Naive B cell (primary cell): ENCODE data around the gene REXO4. TPM values are rescaled to one million over a fixed set of nuclear protein-coding genes. Genes with fewer than 3 reads are reported as not detected.

Experiments
- ATAC-seq, 2 donors: fragments of 150-1000 bp; cut with Tn5 transposase; 2 replicates each; pipeline ENCODE4 v1.10.0; 2021; ENCODE audit warnings: low read depth in 2 of 2, mild to moderate bottlenecking in 2 of 2, moderate library complexity in 2 of 2
- DNase-seq: peaks from one replicate; pipeline ENCODE4 v3.0.0; 2022
- H3K27ac Mint-ChIP-seq, 6 donors: one replicate each; pipeline ENCODE4 v1.8.0; 2020 to 2022; ENCODE audit warnings: mild to moderate bottlenecking in 6 of 6, mixed read lengths in 6 of 6, moderate library complexity in 5 of 6, inconsistent platforms in 2 of 6
- H3K27me3 Mint-ChIP-seq, 3 donors: one replicate each; pipeline ENCODE4 v1.8.0; 2021 to 2022; ENCODE audit warnings: mixed read lengths in 3 of 3, mild to moderate bottlenecking in 1 of 3
- H3K36me3 Mint-ChIP-seq, 2 donors: one replicate each; pipeline ENCODE4 v1.8.0; 2020 to 2022; ENCODE audit warnings: mixed read lengths in 2 of 2, inconsistent platforms in 1 of 2, mild to moderate bottlenecking in 1 of 2
- H3K4me1 Mint-ChIP-seq, 3 donors: one replicate each; pipeline ENCODE4 v1.8.0; 2020 to 2022; ENCODE audit warnings: mixed read lengths in 3 of 3, inconsistent platforms in 1 of 3, mild to moderate bottlenecking in 1 of 3, moderate library complexity in 1 of 3
- H3K4me3 Mint-ChIP-seq, 8 donors: one replicate each; pipeline ENCODE4 v1.8.0; 2020 to 2022; ENCODE audit warnings: mild to moderate bottlenecking in 8 of 8, mixed read lengths in 8 of 8, moderate library complexity in 8 of 8, inconsistent platforms in 2 of 8
- H3K9me3 Mint-ChIP-seq, 7 donors: one replicate each; pipeline ENCODE4 v1.8.0; 2020 to 2022; ENCODE audit warnings: mixed read lengths in 7 of 7, mild to moderate bottlenecking in 5 of 7, inconsistent platforms in 2 of 7, moderate library complexity in 1 of 7
- polyA plus RNA-seq, 6 donors: library from polyadenylated mRNA; unstranded; fragments of 300-500 nt; fragmentation: Illumina TruSeq; gene quantifications; one replicate each; pipeline ENCODE4 v1.2.3, GENCODE V29; 2021; ENCODE audit warnings: low read depth in 6 of 6

REXO4 gene
- polyA plus RNA-seq, 6 donors from 2014 or later: 4.3 to 27.7 (median 15.1) TPM

DNA sequence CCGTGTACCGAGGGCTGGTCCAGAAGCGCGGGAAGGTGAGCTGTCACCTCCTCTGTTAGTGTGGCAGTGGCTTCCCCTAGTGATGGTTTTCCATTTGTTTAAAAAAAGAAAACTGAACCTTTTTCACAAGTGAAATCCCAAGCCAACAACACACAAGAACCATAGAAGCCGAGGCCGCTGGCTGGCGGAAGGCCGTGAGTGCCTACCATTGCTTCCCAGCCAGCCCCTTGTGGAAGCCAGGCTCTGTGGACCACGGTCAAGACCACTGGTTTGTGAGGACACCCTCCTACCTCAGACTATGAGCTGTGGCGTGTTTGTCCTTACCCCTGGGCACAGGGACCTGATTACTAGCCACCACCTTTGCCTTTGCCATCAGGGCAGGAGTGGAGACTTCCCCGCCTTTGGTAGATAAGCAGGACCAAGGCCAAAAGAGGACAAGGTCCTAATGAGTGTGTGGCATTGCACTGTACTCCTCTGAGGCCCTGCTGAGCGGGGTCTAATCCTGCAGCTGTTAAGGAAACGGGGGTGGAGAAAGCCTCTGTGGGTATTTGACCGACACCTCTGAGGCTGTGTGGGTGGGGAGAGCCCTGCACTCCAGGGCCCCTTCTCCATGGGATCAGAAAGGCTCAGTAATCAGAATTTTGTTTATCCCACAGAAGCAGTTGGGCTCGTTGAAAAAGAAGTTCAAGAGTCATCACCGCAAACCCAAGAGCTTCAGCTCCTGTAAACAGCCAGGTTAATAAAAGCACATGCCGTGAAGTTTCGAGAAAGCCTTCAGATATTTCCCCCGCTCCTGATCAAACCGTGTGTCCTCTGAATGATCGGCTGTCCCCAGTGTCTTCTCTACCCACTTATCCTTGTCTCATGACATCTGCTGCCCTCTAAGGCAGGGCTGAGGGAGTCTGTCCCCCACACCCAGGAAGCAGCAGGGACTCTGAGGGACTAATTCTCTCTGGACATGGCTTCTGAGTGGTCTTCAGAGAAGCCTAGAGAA lies 57.1 kb downstream of the REXO4 start:
- H3K27ac Mint-ChIP-seq: peak overlapping the region in 3 of 6 donors; percentile 70 to 88 (median 79)
- ATAC-seq (no peak), DNase-seq (no peak)
- peaks cover 0 to 16% of the 10 kb centered on the region in 2 donors for H3K36me3 Mint-ChIP-seq
- no peaks in the 10 kb centered on the region for H3K9me3 Mint-ChIP-seq
- H3K27me3 Mint-ChIP-seq: no peaks in the 10 kb centered on the region
- H3K4me1 Mint-ChIP-seq: peaks cover 17 to 30% (median 23%) of the 10 kb centered on the region in 3 donors
- peak overlapping the region in 3 of 8 donors; percentile 44 to 56 (median 56) for H3K4me3 Mint-ChIP-seq

DNA sequence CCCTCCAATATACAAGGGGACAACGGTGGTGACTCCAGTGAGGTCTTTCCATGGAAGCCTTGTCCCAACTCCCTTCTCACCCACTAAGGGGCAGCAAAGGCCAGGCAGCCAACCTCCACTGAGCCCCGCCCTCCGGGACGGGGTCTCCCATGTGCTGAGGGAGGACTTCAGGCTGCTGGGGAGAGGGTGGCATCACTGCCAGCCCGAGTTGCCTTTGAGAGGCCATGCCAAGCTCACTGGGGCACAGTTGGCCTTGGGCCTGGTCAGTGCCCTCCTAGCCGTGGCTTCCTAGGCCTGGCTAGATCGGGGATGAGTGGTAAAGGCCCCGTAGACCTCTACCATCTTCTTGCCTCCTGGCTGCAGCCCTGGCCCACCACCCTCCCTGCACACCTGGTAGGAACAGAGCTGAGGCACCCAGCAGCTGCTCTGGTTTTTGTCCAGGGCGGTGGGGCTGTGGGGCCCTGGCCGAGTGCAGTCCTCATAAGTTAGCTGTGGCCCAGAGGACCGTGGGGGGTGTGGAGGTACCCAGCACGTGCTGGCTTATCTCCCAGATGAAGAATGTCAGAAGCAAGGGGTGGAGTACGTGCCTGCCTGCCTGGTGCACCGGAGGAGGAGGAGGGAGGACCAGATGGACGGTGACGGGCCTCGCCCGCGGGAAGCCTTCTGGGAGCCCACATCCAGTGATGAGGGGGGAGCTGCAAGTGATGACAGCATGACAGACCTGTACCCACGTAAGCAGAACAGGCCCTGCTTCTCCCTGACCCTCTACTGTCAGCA lies 58.2 kb downstream of the REXO4 start:
- DNase-seq (no peak), ATAC-seq (no peak)
- Mint-ChIP-seq H3K27me3 (no peaks in the 10 kb centered on the region), H3K4me1 (peaks cover 17 to 40% (median 23%) of the 10 kb centered on the region in 3 donors), H3K9me3 (no peaks in the 10 kb centered on the region), H3K4me3 (peak overlapping the region in 2 of 8 donors; percentile 86 to 95), H3K27ac (peak overlapping the region in 2 of 6 donors; percentile 57 to 79), H3K36me3 (peaks cover 0 to 16% of the 10 kb centered on the region in 2 donors)

DNA sequence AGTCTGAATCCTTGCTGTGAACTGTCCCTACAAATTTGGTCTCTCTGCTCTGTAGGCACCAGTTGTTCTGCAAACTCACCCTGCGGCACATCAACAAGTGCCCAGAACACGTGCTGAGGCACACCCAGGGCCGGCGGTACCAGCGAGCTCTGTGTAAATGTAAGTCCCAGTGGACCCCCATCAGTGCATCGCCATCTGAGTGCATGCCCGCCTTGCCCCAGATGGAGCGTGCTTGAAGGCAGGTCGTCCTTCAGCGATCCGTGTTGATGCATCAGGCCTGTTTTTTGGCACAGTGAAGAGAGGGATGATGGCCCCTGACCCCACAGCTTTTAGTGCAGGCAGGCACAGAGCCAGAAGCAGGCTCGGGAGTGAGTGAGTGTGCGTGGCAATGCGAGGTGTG lies 60.2 kb downstream of the REXO4 start:
- Mint-ChIP-seq H3K36me3 (peaks cover 0 to 16% of the 10 kb centered on the region in 2 donors), H3K4me1 (peaks cover 23 to 47% (median 30%) of the 10 kb centered on the region in 3 donors)

DNA sequence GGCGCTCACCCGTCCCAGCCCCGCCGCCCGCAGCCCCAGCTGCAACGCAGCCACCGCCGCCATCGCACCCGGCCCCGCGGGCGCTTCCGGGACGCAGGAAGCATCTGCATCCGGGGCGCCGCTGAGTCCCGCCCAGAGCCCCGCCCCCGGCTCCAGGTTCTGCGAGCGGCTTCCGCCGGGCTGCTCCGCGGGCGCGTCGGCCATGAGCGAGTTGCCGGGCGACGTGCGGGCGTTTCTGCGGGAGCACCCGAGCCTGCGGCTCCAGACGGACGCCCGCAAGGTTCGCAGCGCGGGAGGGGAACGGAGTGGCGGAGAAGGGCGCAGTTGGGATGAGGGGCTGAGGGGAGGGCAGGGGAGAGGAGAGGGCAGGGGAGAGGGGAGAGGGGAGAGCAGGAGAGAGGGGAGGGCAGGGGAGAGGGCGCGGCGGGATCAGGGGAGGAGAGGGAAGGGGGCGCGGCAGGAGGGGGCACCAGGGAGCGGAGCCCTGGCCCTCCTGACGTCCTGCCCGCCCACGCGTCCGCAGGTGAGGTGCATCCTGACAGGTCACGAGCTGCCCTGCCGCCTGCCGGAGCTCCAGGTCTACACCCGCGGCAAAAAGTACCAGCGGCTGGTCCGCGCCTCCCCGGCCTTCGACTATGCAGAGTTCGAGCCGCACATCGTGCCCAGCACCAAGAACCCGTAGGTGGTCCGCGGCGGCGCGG lies 61.3 kb downstream of the REXO4 start, which contains the start of the genes SURF1 and SURF2:
SURF1 (minus strand) TSS at position 97 of the 701 bp plus-strand sequence; CDS start at position 63, 34 bp downstream.
SURF2 (plus strand) TSS at position 160 of the 701 bp plus-strand sequence; CDS start at position 203, 43 bp downstream.
- Mint-ChIP-seq H3K4me3 (peak within 1 kb of the TSS; percentile 82 to 95 (median 88)), H3K9me3 (no peaks in the 10 kb centered on the region), H3K27ac (peak within 1 kb of the TSS in 5 of 6 donors; percentile 87 to 95 (median 88)), H3K36me3 (peaks cover 3 to 12% of the 10 kb centered on the region in 2 donors), H3K4me1 (peaks cover 23 to 48% (median 30%) of the 10 kb centered on the region in 3 donors), H3K27me3 (no peaks in the 10 kb centered on the region)
- peak; percentile 86 for DNase-seq
- peak; percentile 93 to 95 for ATAC-seq

More for the DNA sequence above, 60.2 kb downstream of the REXO4 start:
- H3K4me3 Mint-ChIP-seq: peak overlapping the region; percentile 70 to 95 (median 85)
- H3K9me3 Mint-ChIP-seq: no peaks in the 10 kb centered on the region
- no peaks in the 10 kb centered on the region for H3K27me3 Mint-ChIP-seq
- H3K27ac Mint-ChIP-seq: peak overlapping the region in 5 of 6 donors; percentile 41 to 87 (median 84)
- no peak for DNase-seq
- no peak for ATAC-seq

Other genes with a start within 250 kb of the REXO4 start
- gene OBP2B, start 208.8 kb downstream of the REXO4 start, polyA plus RNA-seq: not detected
- under 1 TPM in 2 of 6 donors, not detected in 4; 0.93 to 0.94 TPM for gene ABO, start 142.8 kb downstream of the REXO4 start, polyA plus RNA-seq
- gene SURF6, start 81.8 kb downstream of the REXO4 start, polyA plus RNA-seq: 10 to 100 TPM in 1 of 6 donors, 1 to 10 TPM in 4, under 1 TPM in 1; 0.09 to 13.0 (median 6.8) TPM
- gene MED22, start 69.9 kb downstream of the REXO4 start, polyA plus RNA-seq: 10 to 100 TPM; 14.9 to 36.8 (median 20.2) TPM
- gene RPL7A, start 69.8 kb downstream of the REXO4 start, polyA plus RNA-seq: 1,000 to 10,000 TPM in 5 of 6 donors, 100 to 1,000 TPM in 1; 715 to 1,392 (median 1,075) TPM
- 100 to 1,000 TPM in 1 of 6 donors, 10 to 100 TPM in 5; 77.6 to 142 (median 94.1) TPM for gene SURF1, start 61.5 kb downstream of the REXO4 start, polyA plus RNA-seq
- gene SURF2, start 61.5 kb downstream of the REXO4 start, polyA plus RNA-seq: 10 to 100 TPM; 21.6 to 40.5 (median 28.1) TPM
- gene SURF4, start 42.0 kb downstream of the REXO4 start, polyA plus RNA-seq: 10 to 100 TPM; 76.2 to 99.5 (median 82.9) TPM
- gene STKLD1, start 41.6 kb downstream of the REXO4 start, polyA plus RNA-seq: under 1 TPM in 2 of 6 donors, not detected in 4; 0.18 to 0.61 TPM
- under 1 TPM in 2 of 6 donors, not detected in 4; 0.23 to 0.25 TPM for gene ADAMTS13, start 4.4 kb upstream of the REXO4 start, polyA plus RNA-seq
- 10 to 100 TPM; 14.7 to 23.5 (median 18.7) TPM for gene CACFD1, start 42.0 kb upstream of the REXO4 start, polyA plus RNA-seq
- 10 to 100 TPM; 25.6 to 49.3 (median 31.0) TPM for gene SLC2A6, start 61.1 kb upstream of the REXO4 start, polyA plus RNA-seq
- gene MYMK, start 106.9 kb upstream of the REXO4 start, polyA plus RNA-seq: not detected
- not detected for gene ADAMTSL2, start 116.7 kb upstream of the REXO4 start, polyA plus RNA-seq
- gene FAM163B, start 191.4 kb upstream of the REXO4 start, polyA plus RNA-seq: not detected
- gene DBH, start 218.4 kb upstream of the REXO4 start, polyA plus RNA-seq: not detected